Measurements from ENCODE around the gene WDR48.

DNA sequence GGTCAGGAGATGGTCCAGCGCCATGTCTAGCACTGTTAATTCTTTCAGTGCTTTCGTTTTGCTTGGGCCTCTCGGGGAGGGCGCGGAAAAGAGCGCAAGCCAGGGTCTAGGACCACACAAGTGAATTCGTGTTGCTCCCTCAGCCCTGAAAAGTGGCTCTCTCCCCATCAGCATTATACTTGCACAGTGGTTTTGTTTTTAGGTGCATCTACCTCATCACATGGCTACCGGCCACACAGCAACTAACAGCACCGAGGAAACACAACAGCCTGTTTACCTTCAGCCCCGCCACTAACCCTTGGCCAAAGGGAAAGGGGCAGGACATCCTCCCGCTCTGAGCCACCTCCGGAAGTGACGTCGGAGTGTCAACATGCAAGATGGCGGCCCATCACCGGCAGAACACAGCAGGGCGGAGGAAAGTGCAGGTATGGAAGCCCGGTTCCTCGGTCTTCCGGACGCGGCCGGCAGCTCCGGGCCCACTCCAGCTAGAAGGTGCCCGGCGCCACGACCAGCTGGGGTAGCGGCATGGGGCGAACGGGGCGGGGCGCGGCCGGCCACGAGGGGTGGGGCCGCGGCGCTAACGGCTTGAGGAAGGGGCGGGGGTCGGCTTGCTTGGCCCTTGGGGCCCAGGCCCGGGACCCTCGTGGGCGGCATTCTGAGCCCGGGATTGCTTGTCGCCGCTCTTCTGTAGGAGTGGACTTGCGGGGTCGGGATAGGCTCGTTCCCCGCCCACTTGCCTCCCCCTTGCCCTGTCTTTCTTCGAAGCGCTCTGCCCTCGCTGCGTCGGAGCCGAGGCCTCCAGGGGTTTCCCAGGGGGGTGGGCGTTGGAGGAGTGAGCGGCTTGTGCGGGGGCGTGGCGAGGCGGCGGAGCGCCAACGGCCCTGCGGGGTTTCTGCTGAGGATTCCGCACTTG lies at the start of gene WDR48, which contains the start of gene SCN11A:
- TF ChIP-seq, protein P1, sequence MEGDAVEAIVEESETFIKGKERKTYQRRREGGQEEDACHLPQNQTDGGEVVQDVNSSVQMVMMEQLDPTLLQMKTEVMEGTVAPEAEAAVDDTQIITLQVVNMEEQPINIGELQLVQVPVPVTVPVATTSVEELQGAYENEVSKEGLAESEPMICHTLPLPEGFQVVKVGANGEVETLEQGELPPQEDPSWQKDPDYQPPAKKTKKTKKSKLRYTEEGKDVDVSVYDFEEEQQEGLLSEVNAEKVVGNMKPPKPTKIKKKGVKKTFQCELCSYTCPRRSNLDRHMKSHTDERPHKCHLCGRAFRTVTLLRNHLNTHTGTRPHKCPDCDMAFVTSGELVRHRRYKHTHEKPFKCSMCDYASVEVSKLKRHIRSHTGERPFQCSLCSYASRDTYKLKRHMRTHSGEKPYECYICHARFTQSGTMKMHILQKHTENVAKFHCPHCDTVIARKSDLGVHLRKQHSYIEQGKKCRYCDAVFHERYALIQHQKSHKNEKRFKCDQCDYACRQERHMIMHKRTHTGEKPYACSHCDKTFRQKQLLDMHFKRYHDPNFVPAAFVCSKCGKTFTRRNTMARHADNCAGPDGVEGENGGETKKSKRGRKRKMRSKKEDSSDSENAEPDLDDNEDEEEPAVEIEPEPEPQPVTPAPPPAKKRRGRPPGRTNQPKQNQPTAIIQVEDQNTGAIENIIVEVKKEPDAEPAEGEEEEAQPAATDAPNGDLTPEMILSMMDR (IDR thresholded peaks at IDR 0.05) = peak in 1 of 6 experiments; percentile 3
- peak; percentile 6 to 95 for TF ChIP-seq POLR2A (IDR thresholded peaks at IDR 0.05)

Data from thyroid gland (tissue), 4 donors.